BE2C (cell line): ENCODE measurements around the gene TAF9B.

Source experiments
- DNase-seq: peaks from one replicate; pipeline ENCODE4 v3.0.0-alpha.2; 2020
- H3K27me3 ChIP-seq: fragments of 250-450 bp; sonication (Bioruptor Pico); 2 replicates; pipeline ENCODE4 v1.5.1; 2020; ENCODE audit warnings: mild to moderate bottlenecking
- H3K36me3 ChIP-seq: fragments of 250-450 bp; sonication (Bioruptor Pico); 2 replicates; pipeline ENCODE4 v1.5.1; 2020; ENCODE audit warnings: mild to moderate bottlenecking
- H3K4me1 ChIP-seq: fragments of 250-450 bp; sonication (Bioruptor Pico); 2 replicates; pipeline ENCODE4 v1.5.1; 2020
- H3K4me3 ChIP-seq: 2 replicates; pipeline ENCODE4 v1.5.1; 2011; ENCODE audit warnings: low read depth, low read length
- H3K9me3 ChIP-seq: fragments of 250-450 bp; sonication (Bioruptor Pico); 2 replicates; pipeline ENCODE4 v1.5.1; 2020
- CTCF ChIP-seq: IDR thresholded peaks from 2 replicates; pipeline ENCODE4 v1.5.1; 2012; ENCODE audit warnings: mild to moderate bottlenecking, low read depth, low read length

TAF9B gene

GRCh38 chrX:78111140-78111931 is 28.1 kb downstream of the TAF9B start:
- Histone ChIP-seq H3K9me3 (no peaks in the 10 kb centered on the region), H3K4me1 (no peaks in the 10 kb centered on the region), H3K27me3 (no peaks in the 10 kb centered on the region), H3K4me3 (no peak overlapping the region), H3K36me3 (peaks cover 56% of the 10 kb centered on the region)
- no peak for TF ChIP-seq CTCF
- no peak for DNase-seq

GRCh38 chrX:78109458-78109857 is 30.0 kb downstream of the TAF9B start:
- Histone ChIP-seq H3K4me1 (no peaks in the 10 kb centered on the region), H3K4me3 (no peak overlapping the region), H3K36me3 (peaks cover 49% of the 10 kb centered on the region), H3K27me3 (no peaks in the 10 kb centered on the region), H3K9me3 (no peaks in the 10 kb centered on the region)
- no peak for TF ChIP-seq CTCF
- no peak for DNase-seq

GRCh38 chrX:78106651-78106986 is 32.8 kb downstream of the TAF9B start:
- TF ChIP-seq CTCF = no peak
- H3K4me1 ChIP-seq = no peaks in the 10 kb centered on the region

GRCh38 chrX:78105944-78106650 is 33.4 kb downstream of the TAF9B start:
- Histone ChIP-seq H3K27me3 (no peaks in the 10 kb centered on the region), H3K4me3 (peak overlapping the region; percentile 93), H3K9me3 (no peaks in the 10 kb centered on the region), H3K36me3 (peaks cover 19% of the 10 kb centered on the region), H3K4me1 (no peaks in the 10 kb centered on the region)
- no peak for TF ChIP-seq CTCF
- DNase-seq = no peak

More at GRCh38 chrX:78106651-78106986, 32.8 kb downstream of the TAF9B start:
- DNase-seq = no peak
- Histone ChIP-seq H3K36me3 (peaks cover 24% of the 10 kb centered on the region), H3K4me3 (peak overlapping the region; percentile 93), H3K9me3 (no peaks in the 10 kb centered on the region), H3K27me3 (no peaks in the 10 kb centered on the region)

GRCh38 chrX:78104447-78105176 is 34.8 kb downstream of the TAF9B start:
- H3K27me3 ChIP-seq = no peaks in the 10 kb centered on the region
- TF ChIP-seq CTCF = no peak
- H3K4me3 ChIP-seq = peak overlapping the region; percentile 93
- peak; percentile 33 for DNase-seq
- H3K4me1 ChIP-seq = no peaks in the 10 kb centered on the region
- no peaks in the 10 kb centered on the region for H3K9me3 ChIP-seq
- H3K36me3 ChIP-seq = peaks cover 19% of the 10 kb centered on the region
